Dedifferentiated amniotic fluid mesenchymal stem cell (primary cell): ENCODE data around the gene RETREG3.
A peak's percentile ranks its signal among the peaks of the same experiment; 100 is the strongest.
"Not testable (repeated sequence)": the region's sequence is repeated elsewhere in the genome, so short reads cannot be mapped to it uniquely, and the experiment has no call there.

Source experiments
- DNase-seq: peaks from one replicate; pipeline ENCODE4 v3.0.0-alpha.2; 2016; ENCODE audit errors: extremely low spot score

Gene RETREG3, protein sequence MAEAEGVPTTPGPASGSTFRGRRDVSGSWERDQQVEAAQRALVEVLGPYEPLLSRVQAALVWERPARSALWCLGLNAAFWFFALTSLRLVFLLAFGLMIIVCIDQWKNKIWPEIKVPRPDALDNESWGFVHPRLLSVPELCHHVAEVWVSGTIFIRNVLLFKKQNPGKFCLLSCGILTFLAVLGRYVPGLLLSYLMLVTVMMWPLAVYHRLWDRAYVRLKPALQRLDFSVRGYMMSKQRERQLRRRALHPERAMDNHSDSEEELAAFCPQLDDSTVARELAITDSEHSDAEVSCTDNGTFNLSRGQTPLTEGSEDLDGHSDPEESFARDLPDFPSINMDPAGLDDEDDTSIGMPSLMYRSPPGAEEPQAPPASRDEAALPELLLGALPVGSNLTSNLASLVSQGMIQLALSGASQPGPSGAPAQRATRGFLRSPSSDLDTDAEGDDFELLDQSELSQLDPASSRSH

GRCh38 chr17:42609182-42609813, at the start of gene RETREG3, which contains the start of gene TUBG1:
TSS of gene RETREG3 (minus strand) at chr17:42609374. CDS start at chr17:42609324, 50 bp downstream.
TSS of gene TUBG1 (plus strand) at chr17:42609683. CDS start at chr17:42609738, 55 bp downstream.
- DNase-seq, result peak; percentile 99

GRCh38 chr17:42657824-42658588, 48.8 kb upstream of the RETREG3 start:
- DNase-seq, result no peak

GRCh38 chr17:42655528-42655927, 46.4 kb upstream of the RETREG3 start:
- DNase-seq, result no peak

DNA sequence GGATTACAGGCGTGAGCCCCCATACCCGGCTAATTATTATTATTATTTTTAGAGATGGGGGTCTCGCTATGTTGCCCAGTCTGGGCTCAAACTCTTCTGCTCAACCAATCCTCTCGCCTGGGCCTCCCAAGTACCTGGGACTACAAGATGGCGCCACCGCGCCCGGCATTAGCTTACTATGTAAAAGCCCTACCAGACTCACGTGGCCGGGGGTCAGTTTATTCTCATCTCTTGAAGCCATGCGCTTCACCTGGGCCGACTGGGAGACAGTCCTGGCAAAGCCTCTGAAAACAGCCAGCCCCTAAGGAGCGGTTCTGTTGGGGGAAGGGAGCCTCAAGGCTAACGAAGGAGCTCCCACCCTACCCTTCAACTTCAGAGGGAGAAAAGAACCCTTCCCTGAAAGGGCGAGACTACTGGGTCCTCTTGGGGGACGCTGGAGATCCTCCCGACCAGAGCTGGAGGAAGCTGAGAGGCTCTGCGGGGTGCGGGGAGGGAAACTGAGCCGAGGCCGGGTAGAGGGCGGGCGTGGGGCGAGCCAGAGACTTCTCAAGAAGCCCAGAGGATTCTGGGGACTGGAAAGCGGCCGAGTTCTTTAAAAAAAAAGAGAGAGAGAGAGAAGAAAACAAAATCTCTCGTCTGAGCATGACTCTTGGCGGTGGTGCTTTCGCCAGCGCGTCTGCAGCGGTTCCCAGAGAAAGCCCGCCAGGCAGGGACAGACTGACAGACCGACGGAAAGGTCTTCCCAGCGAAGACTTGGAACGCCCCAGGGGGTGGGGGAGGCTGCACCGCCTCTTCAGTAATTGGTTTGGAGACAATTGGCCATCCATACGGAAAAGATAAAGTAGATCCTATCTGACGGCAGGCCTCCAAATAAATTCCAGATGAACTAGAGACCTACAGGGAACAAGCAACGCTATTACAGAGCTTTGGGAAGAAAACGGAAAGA, 44.3 kb upstream of the RETREG3 start:
- DNase-seq, result peak; percentile 86

GRCh38 chr17:42651392-42651791, 42.2 kb upstream of the RETREG3 start:
- no peak for DNase-seq

GRCh38 chr17:42647778-42648177, 38.6 kb upstream of the RETREG3 start:
- DNase-seq, result no peak

DNA sequence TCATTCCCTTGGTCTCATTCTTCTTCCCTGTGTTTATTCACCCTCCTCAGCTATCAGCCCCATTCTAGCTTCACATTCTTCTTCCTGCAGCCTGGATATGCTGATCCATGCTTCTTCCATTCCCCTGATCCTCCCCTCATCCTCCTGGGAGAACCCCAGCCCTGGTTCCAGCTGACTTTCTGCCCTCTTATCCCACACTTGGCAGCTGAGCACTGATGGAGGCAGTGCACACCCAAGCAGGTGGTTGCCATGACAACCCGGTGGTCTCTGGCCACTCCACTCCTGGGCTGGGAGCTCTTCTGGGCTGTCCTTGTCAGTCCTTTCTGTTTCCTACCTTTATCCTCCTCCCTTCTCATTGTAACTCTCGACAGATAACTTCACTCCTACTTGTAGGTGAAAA, 33.2 kb upstream of the RETREG3 start:
- no peak for DNase-seq

DNA sequence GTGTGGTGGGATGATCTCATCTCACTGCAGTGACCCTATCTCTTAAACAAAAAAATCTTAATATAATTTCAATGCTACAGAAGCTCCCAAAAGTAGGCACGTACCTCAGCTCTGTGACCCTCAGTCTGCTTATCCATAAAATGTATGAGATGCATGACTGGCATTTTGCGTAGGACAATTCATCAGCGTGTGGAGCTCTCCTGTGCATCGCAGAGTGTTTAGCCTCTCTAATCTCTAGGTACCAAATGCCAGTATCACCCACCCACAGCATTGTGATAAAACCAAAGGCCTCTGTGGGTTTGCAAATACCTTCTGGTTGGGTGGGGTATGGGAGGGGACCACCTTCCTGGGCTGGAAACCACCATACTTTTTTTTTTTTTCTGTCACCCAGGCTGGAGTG, 30.9 kb upstream of the RETREG3 start:
- no peak for DNase-seq

GRCh38 chr17:42639525-42640113, 30.4 kb upstream of the RETREG3 start:
- DNase-seq, result no peak

DNA sequence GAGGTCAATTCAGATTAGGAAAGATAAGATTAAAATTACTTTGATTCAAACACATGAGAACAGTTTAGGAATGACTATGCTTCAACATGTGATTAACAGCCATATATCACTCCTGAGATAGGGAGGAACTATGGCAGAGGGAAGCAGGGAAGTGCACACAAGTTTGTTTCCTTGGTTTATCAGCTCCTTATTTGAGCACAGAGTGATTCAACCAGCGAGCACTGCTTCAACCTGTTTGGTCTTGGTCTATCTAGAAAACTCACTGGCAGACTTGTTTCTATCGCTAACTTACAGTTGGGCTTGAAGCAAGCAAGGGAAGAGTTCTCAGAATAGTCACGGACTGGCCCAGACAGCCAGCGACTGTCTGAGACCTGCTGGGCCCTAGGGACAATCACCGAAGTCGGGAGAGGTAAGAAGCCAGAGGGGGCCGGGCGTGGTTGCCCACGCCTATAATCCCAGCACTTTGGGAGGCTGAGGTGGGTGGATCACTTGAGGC, 23.8 kb upstream of the RETREG3 start:
- DNase-seq, result no peak

GRCh38 chr17:42629411-42630009, 20.3 kb upstream of the RETREG3 start:
- DNase-seq, result no peak

DNA sequence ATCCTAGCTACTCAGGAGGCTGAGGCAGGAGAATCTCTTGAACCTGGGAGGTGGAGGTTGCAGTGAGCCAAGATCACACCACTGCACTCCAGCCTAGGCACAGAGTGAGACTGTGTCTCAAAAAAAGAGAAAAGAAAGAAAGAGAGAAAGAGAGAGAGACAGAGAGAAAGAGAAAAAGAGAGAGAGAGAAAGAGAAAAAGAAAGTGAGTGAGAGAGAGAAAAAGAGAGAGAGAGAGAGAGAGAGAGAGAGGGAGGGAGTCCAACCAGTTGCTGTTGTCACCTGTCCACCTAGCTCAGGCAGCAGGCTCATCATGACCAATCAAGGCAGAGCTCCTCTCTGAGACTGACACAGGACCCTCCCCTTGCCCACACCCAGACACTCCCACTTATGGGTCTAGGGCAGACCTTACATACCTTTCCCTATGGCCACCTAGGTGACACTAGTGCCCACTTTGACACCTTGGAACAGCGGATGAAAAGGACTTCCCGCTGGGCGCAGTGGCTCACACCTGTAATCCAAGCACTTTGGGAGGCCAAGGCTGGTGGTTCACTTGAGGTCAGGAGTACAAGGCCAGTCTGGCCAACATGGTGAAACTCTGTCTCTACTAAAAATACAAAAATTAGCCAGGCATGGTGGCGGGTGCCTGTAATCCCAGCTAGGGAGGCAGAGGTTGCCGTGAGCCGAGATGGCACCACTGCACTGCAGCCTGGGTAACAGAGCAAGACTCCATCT, 18.0 kb upstream of the RETREG3 start:
- not testable (repeated sequence) for DNase-seq

GRCh38 chr17:42623732-42624596, 14.8 kb upstream of the RETREG3 start:
- no peak for DNase-seq

DNA sequence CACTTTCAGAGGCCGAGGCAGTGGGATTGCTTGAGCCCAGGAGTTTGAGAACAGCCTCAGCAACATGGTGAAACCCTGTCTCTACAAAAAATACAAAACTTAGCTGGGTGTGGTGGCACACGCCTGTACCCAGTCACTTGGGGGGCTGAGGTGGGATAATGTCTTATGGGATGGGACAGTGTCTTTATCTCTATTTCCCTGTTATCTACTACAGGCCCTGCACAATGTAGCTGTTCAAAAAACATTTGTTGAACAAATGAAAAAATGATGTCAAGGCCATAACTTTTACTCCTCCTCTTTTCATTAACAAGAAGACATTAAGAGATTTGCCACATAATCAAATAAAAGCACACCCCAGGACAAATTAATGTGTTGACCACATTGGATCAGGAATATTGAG, 14.1 kb upstream of the RETREG3 start:
- DNase-seq, result no peak

GRCh38 chr17:42621987-42622386, 12.8 kb upstream of the RETREG3 start:
- DNase-seq, result not testable (repeated sequence)

- DNase-seq, result no peak
These were observed 9.4 kb upstream of the RETREG3 start for GRCh38 chr17:42618442-42619150.

DNA sequence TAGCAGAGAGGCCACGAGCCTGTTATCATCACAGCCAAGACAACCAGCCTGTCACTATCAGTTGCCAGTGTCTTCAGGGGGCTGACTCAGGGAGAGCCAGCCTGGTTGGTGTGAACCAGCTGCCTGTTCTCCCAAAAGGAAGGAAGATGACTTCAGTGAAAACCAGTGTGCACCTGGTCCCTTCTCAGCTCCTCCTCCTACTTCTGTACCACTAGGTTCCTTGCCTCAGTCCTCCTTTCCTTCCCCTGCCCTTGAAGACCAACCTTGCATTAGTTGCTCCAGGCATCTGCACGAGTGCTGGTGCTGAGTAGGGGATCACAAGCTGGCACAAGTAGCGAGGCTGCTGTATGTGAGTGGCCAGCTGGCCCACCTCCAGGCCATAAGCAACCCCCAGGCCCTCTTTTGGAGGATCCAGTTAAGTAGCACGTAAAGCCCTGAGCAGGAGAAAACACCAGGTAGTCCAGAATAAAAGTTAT, 8.8 kb upstream of the RETREG3 start:
- DNase-seq, result no peak
